Suprapubic skin (tissue), 3 donors: Measurements from ENCODE around the gene PKM.

Source experiments
- EP300 ChIP-seq: sonication (generic); formaldehyde crosslinking; IDR thresholded peaks from one replicate; pipeline ENCODE4 v1.6.1; 2017; ENCODE audit warnings: antibody characterized with exemption
- POLR2A ChIP-seq, 2 donors: fragments of 450-650 bp; IDR thresholded peaks; one replicate each; pipeline ENCODE4 v1.6.1; 2017; ENCODE audit warnings: antibody characterized with exemption in 2 of 2, mild to moderate bottlenecking in 2 of 2, moderate library complexity in 2 of 2
- TF ChIP-seq, protein P1 (sequence below), 2 donors: fragments of 200-600 bp in 1 of 2; fragments of 450-650 bp in 1 of 2; sonication (generic) in 1 of 2; IDR thresholded peaks; one replicate each; pipeline ENCODE4 v1.5.1; 2016 to 2019; ENCODE audit warnings: antibody characterized with exemption in 2 of 2, mild to moderate bottlenecking in 1 of 2, moderate library complexity in 1 of 2

DNA sequence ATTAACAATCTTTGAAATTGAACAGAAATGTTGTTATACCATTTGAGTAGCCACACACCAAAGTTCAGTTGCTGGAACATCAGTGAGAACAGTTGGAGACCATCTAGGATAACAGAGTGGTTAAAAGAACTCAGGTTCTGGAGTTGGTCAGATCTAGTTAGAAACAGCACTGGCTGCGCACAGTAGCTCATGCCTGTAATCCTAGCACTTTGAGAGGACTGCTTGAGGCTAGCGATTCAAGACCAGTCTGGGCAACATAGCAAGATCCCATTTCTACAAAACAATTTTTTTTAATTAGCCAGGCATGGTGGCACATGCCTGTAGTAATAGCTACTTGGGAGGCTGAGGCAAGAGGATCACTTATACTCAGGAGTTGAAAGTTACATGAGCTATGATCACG lies 7.6 kb upstream of the PKM start:
- TF ChIP-seq, protein P1, sequence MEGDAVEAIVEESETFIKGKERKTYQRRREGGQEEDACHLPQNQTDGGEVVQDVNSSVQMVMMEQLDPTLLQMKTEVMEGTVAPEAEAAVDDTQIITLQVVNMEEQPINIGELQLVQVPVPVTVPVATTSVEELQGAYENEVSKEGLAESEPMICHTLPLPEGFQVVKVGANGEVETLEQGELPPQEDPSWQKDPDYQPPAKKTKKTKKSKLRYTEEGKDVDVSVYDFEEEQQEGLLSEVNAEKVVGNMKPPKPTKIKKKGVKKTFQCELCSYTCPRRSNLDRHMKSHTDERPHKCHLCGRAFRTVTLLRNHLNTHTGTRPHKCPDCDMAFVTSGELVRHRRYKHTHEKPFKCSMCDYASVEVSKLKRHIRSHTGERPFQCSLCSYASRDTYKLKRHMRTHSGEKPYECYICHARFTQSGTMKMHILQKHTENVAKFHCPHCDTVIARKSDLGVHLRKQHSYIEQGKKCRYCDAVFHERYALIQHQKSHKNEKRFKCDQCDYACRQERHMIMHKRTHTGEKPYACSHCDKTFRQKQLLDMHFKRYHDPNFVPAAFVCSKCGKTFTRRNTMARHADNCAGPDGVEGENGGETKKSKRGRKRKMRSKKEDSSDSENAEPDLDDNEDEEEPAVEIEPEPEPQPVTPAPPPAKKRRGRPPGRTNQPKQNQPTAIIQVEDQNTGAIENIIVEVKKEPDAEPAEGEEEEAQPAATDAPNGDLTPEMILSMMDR (IDR thresholded peaks at IDR 0.05) = no peak
- TF ChIP-seq POLR2A (IDR thresholded peaks at IDR 0.05) (no peak), EP300 (no peak)
